Renal pelvis (tissue), 4 donors: ENCODE data around the gene PDCD10. TPM values are rescaled to one million over a fixed set of nuclear protein-coding genes. Genes with fewer than 3 reads are reported as not detected.

Source experiments
- DNase-seq: peaks from one replicate; pipeline ENCODE4 v3.0.0-alpha.2; 2013
- polyA plus RNA-seq, 3 donors: library from polyadenylated mRNA; unstranded; fragments of 120-200 nt; gene quantifications; one replicate each; pipeline ENCODE4 v1.2.1, GENCODE V29; 2013; ENCODE audit not compliant: insufficient read length in 3 of 3

PDCD10 gene
- polyA plus RNA-seq, 3 donors: 52.3 to 66.1 (median 65.7) TPM

DNA sequence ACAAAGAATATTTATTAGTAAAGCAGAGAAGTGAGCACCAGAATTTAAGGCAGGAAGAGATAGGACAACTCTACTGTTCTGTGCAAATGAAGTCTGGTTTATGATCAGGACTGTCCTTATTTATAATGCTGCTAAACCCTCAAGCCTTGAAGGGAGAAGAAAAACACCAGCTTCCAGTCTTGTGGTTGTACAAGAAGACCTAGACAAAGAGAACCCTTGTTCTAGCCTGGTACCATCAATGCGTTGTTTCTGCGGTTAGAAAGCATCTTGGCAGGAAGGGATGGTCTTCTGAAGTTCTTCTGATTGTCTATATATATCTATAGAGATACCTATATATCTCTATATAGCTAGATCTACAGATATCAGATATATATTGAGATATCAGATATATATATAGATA lies 33.8 kb downstream of the PDCD10 start:
- DNase-seq: no peak

DNA sequence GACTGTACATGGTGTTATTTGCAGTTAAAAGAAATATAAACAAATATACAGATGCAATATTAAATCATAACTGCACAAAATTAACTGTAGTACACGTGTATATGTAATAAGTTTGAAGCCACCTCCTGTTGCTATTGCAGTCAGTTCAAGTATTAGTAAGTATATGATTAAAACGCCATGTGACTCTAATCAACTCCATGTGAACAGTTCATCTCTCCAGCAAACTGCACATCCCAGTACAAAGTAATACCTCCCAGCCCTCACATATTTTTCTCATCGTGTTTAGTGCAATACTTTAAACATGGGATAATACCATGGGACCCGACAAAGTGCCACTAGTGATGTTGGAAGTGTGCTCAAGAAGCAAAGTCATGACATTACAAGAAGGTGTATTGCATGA lies 34.6 kb downstream of the PDCD10 start:
- no peak for DNase-seq

DNA sequence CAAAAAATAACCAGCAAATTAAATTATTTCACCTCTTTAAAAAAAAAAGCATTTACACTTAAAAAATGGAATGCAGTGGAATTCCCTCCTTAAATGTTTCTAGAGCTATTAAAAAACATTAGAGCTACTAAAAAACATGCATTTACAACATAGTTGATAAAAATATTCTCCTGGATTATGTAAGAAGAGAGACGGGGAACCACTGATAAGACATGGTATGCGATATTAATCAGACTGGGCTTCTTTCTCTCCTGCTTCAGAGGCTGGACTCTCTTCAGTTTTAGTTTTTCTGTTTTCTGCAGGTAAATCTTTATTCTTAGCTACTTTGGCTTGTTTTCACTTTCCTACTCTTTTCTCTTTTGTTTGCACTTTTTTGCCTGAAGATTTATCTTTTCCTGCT lies 40.6 kb downstream of the PDCD10 start:
- no peak for DNase-seq

DNA sequence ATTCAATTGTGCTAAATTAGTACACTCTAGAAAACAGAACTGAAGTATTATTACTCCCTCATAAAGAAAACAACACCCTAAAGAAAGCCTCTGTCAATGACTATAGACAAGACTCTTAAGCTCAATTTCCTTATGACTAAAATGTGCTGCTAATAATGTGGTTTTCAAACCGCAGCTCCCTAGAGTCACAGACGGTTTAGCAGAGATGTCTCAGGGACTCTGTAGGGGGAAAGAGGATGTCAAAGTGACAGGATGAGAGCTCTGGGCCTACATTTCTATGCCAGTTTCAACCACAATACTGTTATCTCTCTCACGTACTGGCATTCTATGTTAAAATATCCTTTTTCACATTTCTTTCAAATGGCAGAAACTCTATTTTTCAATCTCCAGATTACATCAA lies 43.3 kb downstream of the PDCD10 start:
- DNase-seq: no peak

DNA sequence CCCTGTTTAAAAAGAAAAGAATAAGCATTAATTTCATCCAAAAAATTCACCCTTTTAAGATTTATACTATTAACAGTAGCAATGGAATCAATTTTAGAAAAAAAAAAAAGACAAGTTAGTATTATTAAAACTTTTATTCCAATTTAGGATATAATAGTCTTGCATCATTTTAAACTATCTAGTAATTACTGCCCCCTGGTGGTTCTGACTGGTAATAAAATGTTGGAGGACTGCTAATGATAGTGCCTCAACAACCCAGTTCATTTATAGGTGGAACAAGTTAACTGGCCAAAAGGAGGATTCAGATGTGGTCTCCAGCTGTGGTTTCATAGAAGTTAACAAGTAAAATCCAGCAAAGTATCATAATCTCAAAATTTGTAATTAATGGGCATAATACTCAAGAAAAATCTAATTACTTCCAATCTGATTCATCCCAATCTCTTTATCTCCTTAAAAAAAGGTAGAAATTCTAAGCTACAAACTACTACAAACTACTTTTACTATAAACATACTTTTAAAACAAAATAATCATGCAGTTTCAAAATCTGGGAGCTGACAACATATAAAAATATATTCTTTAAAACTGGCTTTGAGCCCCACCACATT lies 50.2 kb downstream of the PDCD10 start:
- DNase-seq: peak; percentile 54

DNA sequence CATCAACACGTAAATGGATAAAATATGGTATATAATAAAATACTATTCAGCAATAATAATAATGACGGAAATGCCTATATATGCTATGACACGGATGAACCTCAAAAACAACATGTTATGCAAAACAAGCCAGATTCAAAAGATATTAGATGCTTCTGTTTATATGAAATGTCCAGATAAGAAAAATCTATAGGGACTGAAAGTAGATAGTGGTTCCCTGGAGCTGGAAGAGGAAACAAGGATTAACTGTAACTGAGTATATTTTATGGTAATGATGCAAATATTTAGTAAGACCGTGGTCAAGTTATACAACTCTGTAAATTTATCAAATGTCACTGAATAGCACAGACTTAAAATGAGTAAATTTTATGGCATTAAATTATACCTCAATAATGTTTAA lies 55.2 kb downstream of the PDCD10 start:
- DNase-seq: no peak

DNA sequence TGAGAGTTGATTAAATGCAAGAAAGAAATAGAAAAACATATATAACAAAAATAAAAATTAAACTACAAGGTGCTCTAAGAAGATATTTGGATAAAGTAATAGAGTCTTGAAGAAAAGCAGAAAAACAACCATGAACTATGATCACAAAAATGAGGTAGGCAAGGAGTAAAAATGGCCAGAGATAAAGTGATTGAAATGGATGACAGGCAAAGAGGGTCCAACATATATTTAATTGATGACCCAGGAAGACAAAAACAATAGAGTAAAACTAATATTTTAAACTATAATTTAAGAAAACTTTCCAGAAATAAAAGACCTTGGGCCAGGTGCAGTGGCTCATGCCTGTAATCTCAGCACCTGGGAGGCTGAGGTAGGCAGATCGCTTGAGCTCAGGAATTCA lies 58.8 kb downstream of the PDCD10 start:
- DNase-seq: no peak

DNA sequence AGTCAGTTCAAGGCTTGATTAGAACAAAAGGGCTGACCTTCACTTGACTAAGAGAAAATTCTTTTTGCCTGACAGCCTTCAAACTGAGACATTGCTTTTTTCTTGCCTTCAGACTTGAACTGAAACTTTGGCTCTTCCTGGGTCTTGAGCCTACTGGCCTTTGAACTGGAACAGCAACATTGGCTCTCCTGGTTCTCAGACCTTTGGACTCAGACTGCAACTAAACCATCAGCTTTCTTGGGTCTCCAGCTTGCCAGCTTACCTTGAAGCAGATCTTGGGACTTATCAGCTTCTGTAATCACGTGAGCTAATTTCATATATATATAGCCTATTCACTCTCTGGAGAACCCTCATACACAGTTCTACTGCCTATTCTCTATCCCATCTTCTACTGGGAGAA lies 61.5 kb downstream of the PDCD10 start:
- no peak for DNase-seq

DNA sequence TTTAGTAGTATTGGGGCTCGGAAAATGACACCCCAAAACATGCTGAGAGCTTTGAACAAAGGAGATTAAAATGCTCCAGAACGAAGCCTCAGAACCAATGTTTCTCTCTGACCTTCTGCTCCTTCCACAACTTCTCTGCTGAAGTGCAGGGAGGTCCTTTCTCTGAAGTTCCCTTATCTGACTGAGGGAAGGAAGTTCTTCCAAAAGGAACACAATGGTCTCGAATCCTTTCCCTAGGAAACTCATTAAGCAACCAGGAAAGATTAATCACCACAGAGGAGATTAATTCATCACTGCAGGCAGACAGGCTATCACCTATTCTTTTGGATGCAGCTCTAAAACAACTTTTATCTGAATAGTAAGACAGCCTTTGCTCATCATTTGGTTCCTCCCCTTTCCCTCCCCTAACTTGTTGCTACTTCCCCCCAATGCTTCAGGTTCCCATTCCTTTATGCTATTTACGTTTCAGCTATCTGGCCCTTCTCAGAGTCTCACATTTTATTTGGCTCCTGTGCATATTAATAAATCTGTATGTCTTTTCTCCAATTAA lies 62.7 kb downstream of the PDCD10 start:
- no peak for DNase-seq

DNA sequence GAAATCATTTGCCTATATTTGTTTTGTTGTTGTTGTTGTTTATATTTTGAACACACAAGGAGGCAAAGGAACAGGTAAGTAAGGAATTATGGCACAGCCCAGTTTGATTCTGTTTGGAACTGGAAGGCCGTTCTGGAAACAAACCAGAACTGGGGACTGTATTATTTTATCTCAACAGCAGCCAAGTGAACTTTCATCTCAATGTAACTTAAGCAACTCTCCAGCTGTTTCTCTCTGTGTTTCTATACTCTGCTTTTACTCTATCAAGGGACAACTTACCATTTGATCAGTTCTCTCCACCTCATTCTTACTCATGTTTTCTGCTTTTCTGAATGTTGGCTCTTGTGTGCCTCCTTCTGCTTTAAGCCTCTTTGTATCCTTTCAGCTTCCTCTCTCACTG lies 65.0 kb downstream of the PDCD10 start:
- no peak for DNase-seq

DNA sequence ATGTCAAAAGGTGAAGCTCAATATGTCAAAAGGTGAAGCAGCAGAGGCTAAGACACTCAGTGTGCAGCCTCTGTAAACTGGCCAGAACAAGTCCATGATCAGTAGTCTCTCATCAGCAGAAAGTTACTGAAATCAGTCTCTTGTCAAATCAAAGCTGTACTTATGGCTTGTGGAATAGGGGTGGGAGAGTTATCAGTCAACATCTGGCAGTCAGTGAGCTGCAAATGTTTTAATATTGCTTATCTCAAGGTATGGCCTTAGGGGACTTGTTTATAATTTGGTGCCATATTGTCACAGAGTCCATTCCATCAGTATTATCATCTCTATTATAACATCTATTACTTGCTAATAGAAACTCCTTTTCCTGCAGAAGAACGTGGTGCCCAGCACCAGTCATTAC lies 66.0 kb downstream of the PDCD10 start:
- no peak for DNase-seq

DNA sequence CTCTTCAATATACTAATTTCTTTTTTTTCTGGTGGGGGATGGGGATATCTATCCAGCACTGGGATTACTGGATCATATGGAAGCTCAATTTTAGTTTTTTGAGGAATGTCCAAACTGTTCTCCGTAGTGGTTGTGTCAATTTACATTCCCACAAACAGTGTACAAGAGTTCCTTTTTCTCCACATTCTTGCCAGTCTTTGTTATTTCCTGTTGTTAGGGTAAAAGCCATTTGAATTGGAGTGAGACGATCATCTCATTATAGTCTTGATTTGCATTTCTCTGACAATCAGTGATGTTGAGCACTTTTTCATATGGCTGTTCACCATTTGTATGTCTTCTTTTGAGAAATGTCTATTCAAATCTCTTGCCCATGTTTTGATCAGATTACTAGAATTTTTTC lies 68.1 kb downstream of the PDCD10 start:
- no peak for DNase-seq

DNA sequence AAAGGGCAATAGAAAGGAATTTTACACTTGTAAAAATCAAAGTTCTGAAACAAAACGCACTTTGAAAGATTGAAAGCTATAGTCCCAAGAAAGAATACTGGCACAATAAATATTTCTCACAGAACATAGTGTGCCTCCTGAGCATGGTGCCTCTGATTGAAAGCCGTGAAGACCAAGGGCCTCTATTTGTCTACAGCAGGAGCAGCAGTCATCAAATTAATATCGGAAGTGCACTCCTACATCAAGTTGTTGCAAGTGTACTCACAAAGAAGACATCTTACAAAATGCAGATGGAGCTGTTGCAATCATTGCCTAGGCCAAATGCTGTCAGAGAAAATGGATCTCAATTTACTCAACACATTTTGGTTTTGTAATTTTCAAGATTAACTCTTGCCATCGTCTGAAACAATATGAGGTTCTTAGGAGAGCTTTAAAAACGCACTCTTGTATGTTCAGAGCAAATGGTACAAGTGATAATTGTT lies 71.7 kb downstream of the PDCD10 start:
- no peak for DNase-seq

DNA sequence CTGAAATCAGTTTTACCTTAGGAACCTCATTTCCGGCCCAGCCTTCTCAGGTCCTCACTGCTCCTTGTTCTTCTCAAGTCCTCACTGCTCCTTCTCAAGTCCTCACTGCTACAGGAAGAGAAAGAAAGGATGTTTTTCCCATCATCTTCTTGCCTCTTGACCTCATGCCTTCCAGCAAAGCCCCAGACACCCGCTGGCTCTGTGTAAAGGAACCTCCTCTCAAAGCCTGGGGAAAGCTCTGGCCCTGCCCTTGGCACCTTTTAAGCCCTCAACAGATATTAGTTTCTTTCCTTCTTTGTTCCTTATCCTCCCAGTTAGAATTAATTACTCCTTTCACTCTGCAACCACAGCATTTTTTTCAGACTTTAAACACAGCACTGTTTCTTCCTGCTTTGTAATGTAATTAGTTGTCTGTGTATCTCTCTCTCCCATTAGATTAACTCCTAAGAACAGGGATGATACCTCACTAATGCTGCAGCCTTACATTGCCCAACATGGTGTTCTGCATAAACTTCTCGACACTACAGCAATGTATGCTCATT lies 76.9 kb downstream of the PDCD10 start:
- DNase-seq: no peak

DNA sequence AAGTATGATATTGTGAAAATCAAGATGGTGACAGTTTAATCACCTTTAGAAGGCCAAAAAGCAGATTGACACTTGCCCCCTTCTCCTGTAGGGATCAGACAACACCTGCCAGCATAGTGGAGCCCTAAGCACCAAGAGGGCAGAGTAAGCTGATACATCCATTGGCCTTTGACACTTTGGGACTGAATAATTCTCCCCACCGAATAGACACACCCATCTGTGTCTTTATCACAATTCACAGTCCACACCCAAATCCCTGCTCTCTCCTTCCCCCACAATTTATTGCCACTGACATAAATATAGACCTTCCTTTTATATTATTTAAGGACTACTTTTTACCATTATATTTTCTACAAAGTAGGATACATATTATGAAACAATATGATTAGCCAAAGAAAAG lies 77.9 kb downstream of the PDCD10 start:
- no peak for DNase-seq

DNA sequence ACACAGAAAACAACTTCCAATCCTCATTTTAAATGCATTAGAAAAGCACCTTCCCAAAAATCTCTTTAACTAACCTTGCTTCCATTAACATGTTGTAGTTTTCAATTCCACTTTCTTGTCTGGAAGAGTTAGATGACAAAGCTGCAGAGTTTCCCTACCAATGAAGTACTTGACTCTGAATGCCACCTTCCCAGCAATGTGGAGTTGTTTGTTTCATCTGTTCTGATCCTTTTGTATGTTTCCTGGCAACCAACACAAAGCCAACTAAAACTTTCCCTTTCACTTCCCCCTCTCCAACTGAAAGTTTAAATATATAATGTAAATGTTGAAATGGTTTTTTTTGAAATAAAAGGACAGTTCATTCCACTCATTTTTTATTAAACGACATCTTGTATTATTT lies 80.9 kb downstream of the PDCD10 start, which contains the start of gene WDR49:
WDR49 (minus strand) TSS at position 183 of the 400 bp plus-strand sequence. CDS start 517 bp downstream, outside the sequence.
- no peak for DNase-seq

DNA sequence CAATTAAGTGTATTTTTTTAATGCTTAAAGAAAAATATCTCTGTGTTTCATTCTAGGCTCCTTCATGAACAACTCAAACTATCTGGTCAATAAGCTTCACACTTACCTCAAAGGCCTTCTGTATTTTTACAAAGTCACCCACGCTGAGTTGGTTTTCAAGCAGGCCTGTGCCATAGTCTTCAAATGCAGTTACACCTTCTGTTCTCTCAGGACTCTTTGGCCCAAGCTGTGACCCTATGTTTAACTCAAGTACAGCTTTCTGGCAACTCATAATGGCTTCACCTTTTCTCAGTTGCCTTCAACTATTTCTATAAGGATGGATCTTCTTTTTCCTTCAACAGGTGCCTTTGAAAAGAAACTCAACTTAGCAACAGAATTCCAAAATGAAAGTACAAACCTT lies 81.5 kb downstream of the PDCD10 start:
- no peak for DNase-seq

DNA sequence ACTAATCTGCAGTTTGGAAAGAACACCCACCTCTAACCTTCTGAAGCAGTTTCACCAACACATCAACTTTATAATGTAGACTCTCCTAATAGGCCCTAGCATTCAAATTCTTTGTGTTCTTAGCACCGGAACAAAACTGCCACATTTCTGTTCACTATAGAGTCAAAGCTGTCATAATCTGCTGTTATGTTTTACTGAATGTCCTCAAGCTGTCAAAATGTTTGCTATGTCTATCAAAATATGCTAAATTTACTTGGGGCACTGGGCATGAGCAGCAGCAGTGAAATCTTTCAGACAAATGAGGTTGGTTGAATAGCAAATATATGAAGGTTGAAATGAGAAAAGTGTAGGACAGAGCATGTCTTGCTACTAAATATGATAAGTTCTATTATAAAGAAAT lies 82.9 kb downstream of the PDCD10 start:
- no peak for DNase-seq

DNA sequence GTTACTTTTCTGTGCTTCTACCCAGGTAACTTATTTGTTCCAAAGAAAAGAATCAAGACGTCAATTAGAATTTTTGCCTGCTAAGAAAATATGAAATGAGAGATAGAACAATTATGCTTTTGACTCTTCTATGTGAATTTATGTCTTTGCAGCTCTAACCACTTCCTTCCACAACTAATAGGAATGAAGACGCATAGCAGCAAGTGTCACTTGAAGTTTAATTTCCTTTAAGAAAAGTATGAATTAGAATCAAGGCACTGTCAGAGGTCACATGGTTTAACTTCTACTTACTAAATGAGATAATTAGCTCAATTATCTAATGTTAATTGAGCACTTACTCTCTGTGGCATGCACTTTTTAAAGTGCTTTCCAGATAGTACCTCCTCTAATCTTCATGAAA lies 84.2 kb downstream of the PDCD10 start:
- DNase-seq: no peak

DNA sequence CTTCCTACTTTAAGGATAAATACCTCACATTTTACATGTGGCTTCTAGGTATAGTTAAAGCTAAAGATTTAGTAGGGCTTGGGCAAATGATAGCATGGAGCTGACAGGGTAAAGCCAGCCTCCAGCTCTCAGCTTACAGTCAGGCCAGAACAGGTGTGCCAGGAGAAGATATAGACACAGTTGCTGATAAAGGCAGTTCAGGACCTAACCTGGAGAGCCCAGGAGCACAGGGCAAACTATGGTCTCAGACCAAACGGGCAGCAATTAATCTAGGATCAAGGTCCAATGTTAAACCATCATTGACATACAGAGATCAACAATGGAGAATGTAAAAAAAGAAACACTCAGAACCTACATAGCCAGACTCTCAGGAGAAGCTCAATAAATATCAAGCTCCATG lies 84.9 kb downstream of the PDCD10 start:
- no peak for DNase-seq

DNA sequence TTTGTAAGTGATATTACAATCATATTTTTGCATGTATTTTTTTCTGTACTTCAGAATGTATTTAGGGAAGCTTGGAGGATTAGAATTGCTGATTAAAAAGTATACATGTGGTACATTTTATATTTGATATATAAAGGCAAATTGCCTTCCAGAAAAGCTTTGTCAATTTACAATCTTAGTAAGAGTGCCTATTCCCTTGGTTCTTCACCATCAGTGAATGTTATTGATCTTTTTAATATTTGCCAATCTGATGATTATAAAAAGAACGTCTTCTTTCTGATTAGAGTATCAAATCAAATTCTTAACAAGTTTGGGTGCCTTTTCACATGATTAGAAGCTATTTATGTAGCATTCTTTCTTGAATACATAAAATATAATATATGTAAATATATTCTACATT lies 90.1 kb downstream of the PDCD10 start:
- DNase-seq: no peak
